ENCODE measurements around the gene ELMO3. TPM values are rescaled to one million over a fixed set of nuclear protein-coding genes. Genes with fewer than 3 reads are reported as not detected.

The ELMO3 gene
- total RNA-seq, 1 donor from 2014 or later = 9.6 TPM

GRCh38 chr16:67190448-67191399, 8.2 kb upstream of the ELMO3 start:
- peaks cover 5% of the 10 kb centered on the region for H3K27me3 Mint-ChIP-seq
- H3K4me1 Mint-ChIP-seq (ENCODE audit: unreplicated experiment) = peaks cover 8% of the 10 kb centered on the region
- no peaks in the 10 kb centered on the region for H3K36me3 Mint-ChIP-seq
- no peak for DNase-seq (ENCODE audit: extremely low spot score, unreplicated experiment)
- H3K9me3 Mint-ChIP-seq = no peaks in the 10 kb centered on the region
- no peak overlapping the region for H3K4me3 Mint-ChIP-seq
- TF ChIP-seq CTCF (conservative IDR thresholded peaks at IDR 0.05) = no peak
- H3K27ac Mint-ChIP-seq = peak overlapping the region; percentile 31

- no peak for TF ChIP-seq CTCF (conservative IDR thresholded peaks at IDR 0.05)
- peak overlapping the region; percentile 91 for H3K4me3 Mint-ChIP-seq
- H3K9me3 Mint-ChIP-seq = no peaks in the 10 kb centered on the region
- H3K27ac Mint-ChIP-seq = peak overlapping the region; percentile 69
- no peak for DNase-seq (ENCODE audit: extremely low spot score, unreplicated experiment)
- H3K27me3 Mint-ChIP-seq = peaks cover 2% of the 10 kb centered on the region
- peaks cover 6% of the 10 kb centered on the region for H3K36me3 Mint-ChIP-seq
- peaks cover 8% of the 10 kb centered on the region for H3K4me1 Mint-ChIP-seq (ENCODE audit: unreplicated experiment)
Observed at GRCh38 chr16:67191411-67191994, 7.4 kb upstream of the ELMO3 start.

GRCh38 chr16:67191995-67192681, 6.8 kb upstream of the ELMO3 start, which contains the start of gene E2F4:
Gene E2F4, plus strand, starts transcription at chr16:67192155. Its CDS starts 73 bp downstream, at chr16:67192228.
- peak within 1 kb of the TSS; percentile 91 for H3K4me3 Mint-ChIP-seq
- no peaks in the 10 kb centered on the region for H3K9me3 Mint-ChIP-seq
- peaks cover 8% of the 10 kb centered on the region for H3K4me1 Mint-ChIP-seq (ENCODE audit: unreplicated experiment)
- peak within 1 kb of the TSS; percentile 74 for H3K27ac Mint-ChIP-seq
- DNase-seq (ENCODE audit: extremely low spot score, unreplicated experiment) = peak; percentile 89
- TF ChIP-seq CTCF (conservative IDR thresholded peaks at IDR 0.05) = no peak
- H3K36me3 Mint-ChIP-seq = peaks cover 6% of the 10 kb centered on the region
- no peaks in the 10 kb centered on the region for H3K27me3 Mint-ChIP-seq

- Mint-ChIP-seq H3K4me1 (ENCODE audit: unreplicated experiment) (peaks cover 8% of the 10 kb centered on the region), H3K27me3 (no peaks in the 10 kb centered on the region), H3K4me3 (peak overlapping the region; percentile 91), H3K9me3 (no peaks in the 10 kb centered on the region), H3K36me3 (peaks cover 6% of the 10 kb centered on the region), H3K27ac (peak overlapping the region; percentile 74)
- no peak for DNase-seq (ENCODE audit: extremely low spot score, unreplicated experiment)
- TF ChIP-seq CTCF (conservative IDR thresholded peaks at IDR 0.05) = no peak
Observed at GRCh38 chr16:67192781-67193361, 6.1 kb upstream of the ELMO3 start.

GRCh38 chr16:67193536-67193935, 5.4 kb upstream of the ELMO3 start:
- Mint-ChIP-seq H3K9me3 (no peaks in the 10 kb centered on the region), H3K4me1 (ENCODE audit: unreplicated experiment) (peaks cover 8% of the 10 kb centered on the region), H3K36me3 (peaks cover 6% of the 10 kb centered on the region), H3K27me3 (no peaks in the 10 kb centered on the region), H3K27ac (peak overlapping the region; percentile 29), H3K4me3 (peak overlapping the region; percentile 91)
- DNase-seq (ENCODE audit: extremely low spot score, unreplicated experiment) = no peak
- TF ChIP-seq CTCF (conservative IDR thresholded peaks at IDR 0.05) = no peak
